Activated T-helper 9 cell treated with anti-CD3 and anti-CD28 coated beads, Interleukin-2, amount 50 U/mL, for 16 hours (primary cell): Measurements from ENCODE around the gene GRIPAP1.

Experiments used
- DNase-seq: peaks from one replicate; pipeline ENCODE4 v3.0.0-alpha.2; 2020; ENCODE audit warnings: low read depth

Gene GRIPAP1

GRCh38 chrX:49002091-49002935, at the start of gene GRIPAP1:
TSS of gene GRIPAP1 (minus strand) at chrX:49002264. CDS start at chrX:49002229, 35 bp downstream.
- peak; percentile 62 for DNase-seq

- no peak for DNase-seq
Measured at GRCh38 chrX:49043987-49044281, 41.9 kb upstream of the GRIPAP1 start.

GRCh38 chrX:49043220-49043986, 41.3 kb upstream of the GRIPAP1 start, which contains the start of gene TFE3:
TSS of gene TFE3 (minus strand) at chrX:49043357. CDS start at chrX:49043226, 131 bp downstream.
- DNase-seq = peak; percentile 90

- DNase-seq = no peak
Measured at GRCh38 chrX:49042581-49043219, 40.6 kb upstream of the GRIPAP1 start.

- DNase-seq = no peak
Measured at GRCh38 chrX:49041744-49042580, 39.9 kb upstream of the GRIPAP1 start.

GRCh38 chrX:49040376-49040955, 38.4 kb upstream of the GRIPAP1 start:
- no peak for DNase-seq

GRCh38 chrX:49039598-49040375, 37.7 kb upstream of the GRIPAP1 start:
- peak; percentile 27 for DNase-seq

GRCh38 chrX:49037883-49038475, 35.9 kb upstream of the GRIPAP1 start:
- no peak for DNase-seq

- DNase-seq = no peak
Measured at GRCh38 chrX:49030283-49030682, 28.2 kb upstream of the GRIPAP1 start.

- DNase-seq = no peak
Measured at GRCh38 chrX:49029876-49030275, 27.8 kb upstream of the GRIPAP1 start.

- DNase-seq = no peak
Measured at GRCh38 chrX:49019599-49020249, 17.7 kb upstream of the GRIPAP1 start.

GRCh38 chrX:49019050-49019449, 17.0 kb upstream of the GRIPAP1 start:
- DNase-seq = no peak

- DNase-seq = no peak
Measured at GRCh38 chrX:49003696-49004095, 1.6 kb upstream of the GRIPAP1 start.

GRCh38 chrX:49001521-49002090, 458 bp downstream of the GRIPAP1 start:
- peak; percentile 35 for DNase-seq

GRCh38 chrX:49000636-49001035, 1.4 kb downstream of the GRIPAP1 start:
- no peak for DNase-seq

GRCh38 chrX:48999030-48999429, 3.0 kb downstream of the GRIPAP1 start:
- DNase-seq = no peak

GRCh38 chrX:48998391-48998790, 3.7 kb downstream of the GRIPAP1 start:
- no peak for DNase-seq

GRCh38 chrX:48997865-48998264, 4.2 kb downstream of the GRIPAP1 start:
- no peak for DNase-seq

- DNase-seq = no peak
Measured at GRCh38 chrX:48997455-48997854, 4.6 kb downstream of the GRIPAP1 start.
